ENCODE results near the gene PDS5B. TPM values are rescaled to one million over a fixed set of nuclear protein-coding genes. Genes with fewer than 3 reads are reported as not detected.

The PDS5B gene
- total and polyA plus RNA-seq, 2 donors from 2014 or later = 6.9 to 41.2 TPM

GRCh38 chr13:32592082-32592481 is 5.8 kb downstream of the PDS5B start:
- intact Hi-C loops (cut with DNase I) = no loop called here
- Histone ChIP-seq H3K9me3 (ENCODE audit: control insufficient read depth in 2 of 3, insufficient read depth in 1 of 3, low read length in 3 of 3) (no peaks in the 10 kb centered on the region), H3K4me3 (ENCODE audit: low read length in 3 of 3) (no peak overlapping the region), H3K27ac (ENCODE audit: low read depth in 2 of 2, low read length in 2 of 2) (no peak overlapping the region), H3K27me3 (ENCODE audit: control insufficient read depth, insufficient read depth, low read length) (no peaks in the 10 kb centered on the region), H3K9ac (ENCODE audit: low read length in 3 of 3) (no peak overlapping the region), H3K36me3 (ENCODE audit: control insufficient read depth in 2 of 3, insufficient read depth in 3 of 3, low read length in 3 of 3) (no peaks in the 10 kb centered on the region), H3K4me1 (ENCODE audit: control insufficient read depth in 2 of 3, insufficient read depth in 2 of 3, low read depth in 1 of 3, low read length in 3 of 3) (peaks cover 0 to 8% (median 4%) of the 10 kb centered on the region in 3 donors)
- FAIRE-seq = no peak
- TF ChIP-seq, protein P1, sequence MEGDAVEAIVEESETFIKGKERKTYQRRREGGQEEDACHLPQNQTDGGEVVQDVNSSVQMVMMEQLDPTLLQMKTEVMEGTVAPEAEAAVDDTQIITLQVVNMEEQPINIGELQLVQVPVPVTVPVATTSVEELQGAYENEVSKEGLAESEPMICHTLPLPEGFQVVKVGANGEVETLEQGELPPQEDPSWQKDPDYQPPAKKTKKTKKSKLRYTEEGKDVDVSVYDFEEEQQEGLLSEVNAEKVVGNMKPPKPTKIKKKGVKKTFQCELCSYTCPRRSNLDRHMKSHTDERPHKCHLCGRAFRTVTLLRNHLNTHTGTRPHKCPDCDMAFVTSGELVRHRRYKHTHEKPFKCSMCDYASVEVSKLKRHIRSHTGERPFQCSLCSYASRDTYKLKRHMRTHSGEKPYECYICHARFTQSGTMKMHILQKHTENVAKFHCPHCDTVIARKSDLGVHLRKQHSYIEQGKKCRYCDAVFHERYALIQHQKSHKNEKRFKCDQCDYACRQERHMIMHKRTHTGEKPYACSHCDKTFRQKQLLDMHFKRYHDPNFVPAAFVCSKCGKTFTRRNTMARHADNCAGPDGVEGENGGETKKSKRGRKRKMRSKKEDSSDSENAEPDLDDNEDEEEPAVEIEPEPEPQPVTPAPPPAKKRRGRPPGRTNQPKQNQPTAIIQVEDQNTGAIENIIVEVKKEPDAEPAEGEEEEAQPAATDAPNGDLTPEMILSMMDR (IDR thresholded peaks at IDR 0.05; ENCODE audit: borderline replicate concordance, extremely low read depth, insufficient read depth) = no peak
- DNase-seq = no peak

GRCh38 chr13:32594157-32594738 is 8.0 kb downstream of the PDS5B start:
- DNase-seq (no peak), FAIRE-seq (no peak)
- Histone ChIP-seq H3K4me3 (ENCODE audit: low read length in 3 of 3) (no peak overlapping the region), H3K9ac (ENCODE audit: low read length in 3 of 3) (no peak overlapping the region), H3K27me3 (ENCODE audit: control insufficient read depth, insufficient read depth, low read length) (no peaks in the 10 kb centered on the region), H3K36me3 (ENCODE audit: control insufficient read depth in 2 of 3, insufficient read depth in 3 of 3, low read length in 3 of 3) (no peaks in the 10 kb centered on the region), H3K9me3 (ENCODE audit: control insufficient read depth in 2 of 3, insufficient read depth in 1 of 3, low read length in 3 of 3) (peaks cover 0 to 2% (median 0%) of the 10 kb centered on the region in 3 donors), H3K4me1 (ENCODE audit: control insufficient read depth in 2 of 3, insufficient read depth in 2 of 3, low read depth in 1 of 3, low read length in 3 of 3) (peaks cover 0 to 3% (median 0%) of the 10 kb centered on the region in 3 donors), H3K27ac (ENCODE audit: low read depth in 2 of 2, low read length in 2 of 2) (no peak overlapping the region)
- TF ChIP-seq, protein P1 (IDR thresholded peaks at IDR 0.05; ENCODE audit: borderline replicate concordance, extremely low read depth, insufficient read depth) = no peak
- intact Hi-C loops (cut with DNase I) = no loop called here

DNA sequence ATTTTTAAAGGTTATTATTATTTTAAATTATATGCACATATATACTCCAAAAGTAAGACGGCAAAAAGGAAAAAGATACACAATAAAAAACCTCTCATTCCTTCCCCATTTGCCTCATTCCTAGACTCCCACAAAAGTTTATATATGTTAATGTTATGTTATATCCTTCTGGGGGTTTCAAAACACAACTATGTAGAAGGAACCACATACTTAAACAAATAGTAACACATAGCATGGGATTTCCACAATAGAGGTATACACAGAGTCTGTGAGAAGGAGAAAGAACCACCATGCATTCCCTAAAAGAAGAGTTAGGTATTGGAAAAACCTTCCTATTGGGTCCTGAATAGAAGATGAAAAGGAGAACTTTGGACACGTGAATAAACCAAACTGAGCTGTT is 9.1 kb downstream of the PDS5B start:
- no peaks in the 10 kb centered on the region for H3K27me3 ChIP-seq (ENCODE audit: control insufficient read depth, insufficient read depth, low read length)
- H3K4me1 ChIP-seq (ENCODE audit: control insufficient read depth in 2 of 3, insufficient read depth in 2 of 3, low read depth in 1 of 3, low read length in 3 of 3) = peaks cover 0 to 1% (median 0%) of the 10 kb centered on the region in 3 donors
- TF ChIP-seq, protein P1 (IDR thresholded peaks at IDR 0.05; ENCODE audit: borderline replicate concordance, extremely low read depth, insufficient read depth) = no peak
- H3K27ac ChIP-seq (ENCODE audit: low read depth in 2 of 2, low read length in 2 of 2) = no peak overlapping the region
- peaks cover 0 to 2% (median 0%) of the 10 kb centered on the region in 3 donors for H3K9me3 ChIP-seq (ENCODE audit: control insufficient read depth in 2 of 3, insufficient read depth in 1 of 3, low read length in 3 of 3)
- H3K9ac ChIP-seq (ENCODE audit: low read length in 3 of 3) = no peak overlapping the region
- intact Hi-C loops (cut with DNase I) = no loop called here
- FAIRE-seq (no peak), DNase-seq (no peak)
- no peak overlapping the region for H3K4me3 ChIP-seq (ENCODE audit: low read length in 3 of 3)
- no peaks in the 10 kb centered on the region for H3K36me3 ChIP-seq (ENCODE audit: control insufficient read depth in 2 of 3, insufficient read depth in 3 of 3, low read length in 3 of 3)

DNA sequence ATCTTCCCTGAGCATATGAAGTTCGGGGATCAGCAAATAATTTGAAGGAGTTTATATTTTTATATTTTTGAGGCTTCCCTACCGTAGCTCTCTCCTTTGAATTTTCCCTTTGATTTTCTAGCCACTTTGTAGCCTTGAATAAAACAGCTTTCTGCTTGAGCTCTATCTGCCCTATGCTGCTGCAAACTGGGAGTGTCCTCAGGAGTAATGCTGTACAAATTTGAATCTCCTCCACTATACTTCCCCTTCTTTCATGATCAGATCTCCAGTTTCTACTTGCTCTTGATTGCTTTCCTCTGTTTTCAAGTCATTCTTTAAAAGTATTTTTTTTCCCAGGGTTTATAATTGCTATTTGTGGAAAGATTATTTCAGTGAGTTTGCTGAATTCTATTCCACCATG is 14.6 kb downstream of the PDS5B start:
- intact Hi-C loops (cut with DNase I) = no loop called here
- Histone ChIP-seq H3K27ac (ENCODE audit: low read depth in 2 of 2, low read length in 2 of 2) (no peak overlapping the region), H3K4me3 (ENCODE audit: low read length in 3 of 3) (no peak overlapping the region), H3K4me1 (ENCODE audit: control insufficient read depth in 2 of 3, insufficient read depth in 2 of 3, low read depth in 1 of 3, low read length in 3 of 3) (no peaks in the 10 kb centered on the region), H3K36me3 (ENCODE audit: control insufficient read depth in 2 of 3, insufficient read depth in 3 of 3, low read length in 3 of 3) (no peaks in the 10 kb centered on the region), H3K9me3 (ENCODE audit: control insufficient read depth in 2 of 3, insufficient read depth in 1 of 3, low read length in 3 of 3) (peaks cover 0 to 2% (median 0%) of the 10 kb centered on the region in 3 donors), H3K9ac (ENCODE audit: low read length in 3 of 3) (no peak overlapping the region), H3K27me3 (ENCODE audit: control insufficient read depth, insufficient read depth, low read length) (no peaks in the 10 kb centered on the region)
- TF ChIP-seq, protein P1 (IDR thresholded peaks at IDR 0.05; ENCODE audit: borderline replicate concordance, extremely low read depth, insufficient read depth) = no peak
- FAIRE-seq (no peak), DNase-seq (no peak)
